CD4-positive, alpha-beta T cell treated with Interleukin-2 at 100 ng/mL for 4 hours (primary cell): ENCODE measurements around the gene SLX4IP.
"Not testable (repeated sequence)": the region's sequence is repeated elsewhere in the genome, so short reads cannot be mapped to it uniquely, and the experiment has no call there.

Source experiments
- DNase-seq: peaks from one replicate; pipeline ENCODE4 v3.0.0-alpha.2; 2020; ENCODE audit warnings: low spot score

SLX4IP gene

GRCh38 chr20:10573273-10573950 is 138.3 kb downstream of the SLX4IP start:
- no peak for DNase-seq

GRCh38 chr20:10573951-10574339 is 138.8 kb downstream of the SLX4IP start:
- DNase-seq = no peak

GRCh38 chr20:10576411-10577090 is 141.4 kb downstream of the SLX4IP start:
- no peak for DNase-seq

GRCh38 chr20:10577648-10578047 is 142.5 kb downstream of the SLX4IP start:
- no peak for DNase-seq

- no peak for DNase-seq
These were observed 143.5 kb downstream of the SLX4IP start for GRCh38 chr20:10578607-10579006.

GRCh38 chr20:10579942-10580341 is 144.8 kb downstream of the SLX4IP start:
- no peak for DNase-seq

- DNase-seq = no peak
These were observed 145.6 kb downstream of the SLX4IP start for GRCh38 chr20:10580700-10581099.

- no peak for DNase-seq
These were observed 146.7 kb downstream of the SLX4IP start for GRCh38 chr20:10581823-10582222.

GRCh38 chr20:10584371-10584770 is 149.3 kb downstream of the SLX4IP start:
- DNase-seq = no peak

GRCh38 chr20:10585308-10585707 is 150.2 kb downstream of the SLX4IP start:
- no peak for DNase-seq

GRCh38 chr20:10586296-10586695 is 151.2 kb downstream of the SLX4IP start:
- DNase-seq = no peak

GRCh38 chr20:10590446-10590845 is 155.3 kb downstream of the SLX4IP start:
- not testable (repeated sequence) for DNase-seq

GRCh38 chr20:10590950-10591671 is 156.0 kb downstream of the SLX4IP start:
- no peak for DNase-seq

GRCh38 chr20:10591946-10592521 is 156.9 kb downstream of the SLX4IP start:
- no peak for DNase-seq

GRCh38 chr20:10594296-10594868 is 159.3 kb downstream of the SLX4IP start:
- no peak for DNase-seq

- DNase-seq = no peak
These were observed 160.2 kb downstream of the SLX4IP start for GRCh38 chr20:10595266-10595665.

- DNase-seq = no peak
These were observed 160.9 kb downstream of the SLX4IP start for GRCh38 chr20:10595985-10596384.

- no peak for DNase-seq
These were observed 161.6 kb downstream of the SLX4IP start for GRCh38 chr20:10596710-10597121.

GRCh38 chr20:10597637-10598036 is 162.5 kb downstream of the SLX4IP start:
- DNase-seq = no peak

- DNase-seq = no peak
These were observed 167.2 kb downstream of the SLX4IP start for GRCh38 chr20:10602221-10602871.

- DNase-seq = no peak
These were observed 168.3 kb downstream of the SLX4IP start for GRCh38 chr20:10603378-10603777.
